ENCODE data around the gene NLRC5.

The NLRC5 gene

DNA sequence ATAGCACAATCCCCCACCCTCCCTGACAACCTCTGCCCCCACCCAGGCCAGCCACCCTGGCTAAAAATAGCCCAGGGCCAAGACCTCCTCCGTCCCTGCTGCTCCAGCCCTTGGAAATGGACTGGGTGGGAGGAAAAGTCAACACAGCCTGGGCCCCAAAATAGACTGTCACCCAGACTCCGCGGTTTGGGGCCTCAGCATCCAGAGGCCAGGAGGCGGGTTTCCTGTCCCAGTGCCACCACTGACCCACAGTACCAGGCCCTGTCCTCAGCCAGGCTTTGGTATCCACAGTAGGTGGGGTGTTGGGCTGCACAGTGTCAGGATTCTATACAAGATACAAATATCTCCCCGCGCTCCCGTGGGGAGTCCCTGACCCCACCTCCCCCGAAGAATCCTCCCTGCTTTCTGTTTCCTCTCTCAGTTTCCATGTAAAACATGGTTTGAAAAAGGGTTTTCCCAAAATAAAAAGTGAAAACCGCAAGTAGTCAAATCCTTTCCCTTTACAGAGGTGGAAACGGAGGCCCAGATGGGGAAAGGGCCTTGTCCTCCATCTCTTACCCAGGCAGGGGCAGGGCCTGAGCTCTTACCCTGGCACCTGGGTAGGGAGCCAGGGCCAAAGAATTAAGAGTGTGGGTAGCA is 123.2 kb downstream of the NLRC5 start:
- no peaks in the 10 kb centered on the region for H3K4me1 ChIP-seq (ENCODE audit: insufficient read depth, low read length)
- no peaks in the 10 kb centered on the region for H3K79me2 ChIP-seq (ENCODE audit: insufficient read depth, low read length)
- no peaks in the 10 kb centered on the region for H3K9me3 ChIP-seq (ENCODE audit: insufficient read depth, low read length, severe bottlenecking)
- no peak overlapping the region for H3K4me3 ChIP-seq (ENCODE audit: low read depth in 1 of 2, low read length in 2 of 2)
- no peaks in the 10 kb centered on the region for H4K20me1 ChIP-seq (ENCODE audit: insufficient read depth, low read length)
- no peak overlapping the region for H3K27ac ChIP-seq (ENCODE audit: low read length)
- H3K36me3 ChIP-seq (ENCODE audit: insufficient read depth, low read length): no peaks in the 10 kb centered on the region
- H3K9ac ChIP-seq (ENCODE audit: low read depth, low read length): no peak overlapping the region
- no peak for TF ChIP-seq CTCF (IDR thresholded peaks at IDR 0.05; ENCODE audit: borderline replicate concordance, extremely low read depth, low read length, poor library complexity, severe bottlenecking)
- no peak for TF ChIP-seq EZH2 (IDR thresholded peaks at IDR 0.05; ENCODE audit: borderline replicate concordance, low read depth, low read length, severe bottlenecking)
- H3K27me3 ChIP-seq (ENCODE audit: insufficient read depth, low read length, poor library complexity): no peaks in the 10 kb centered on the region
- no peak overlapping the region for H2AFZ ChIP-seq (ENCODE audit: low read depth, low read length)
- DNase-seq: no peak
- ATAC-seq (ENCODE audit: insufficient read depth, low read depth): no peak
- no peak overlapping the region for H3K4me2 ChIP-seq (ENCODE audit: insufficient read depth, low read length)

GRCh38 chr16:57113042-57113453 is 123.7 kb downstream of the NLRC5 start:
- TF ChIP-seq CTCF (IDR thresholded peaks at IDR 0.05; ENCODE audit: borderline replicate concordance, extremely low read depth, low read length, poor library complexity, severe bottlenecking) (no peak), EZH2 (IDR thresholded peaks at IDR 0.05; ENCODE audit: borderline replicate concordance, low read depth, low read length, severe bottlenecking) (no peak)
- Histone ChIP-seq H3K4me3 (ENCODE audit: low read depth in 1 of 2, low read length in 2 of 2) (no peak overlapping the region), H3K4me2 (ENCODE audit: insufficient read depth, low read length) (no peak overlapping the region), H3K9ac (ENCODE audit: low read depth, low read length) (no peak overlapping the region), H3K36me3 (ENCODE audit: insufficient read depth, low read length) (no peaks in the 10 kb centered on the region), H3K27me3 (ENCODE audit: insufficient read depth, low read length, poor library complexity) (no peaks in the 10 kb centered on the region), H3K9me3 (ENCODE audit: insufficient read depth, low read length, severe bottlenecking) (no peaks in the 10 kb centered on the region), H3K79me2 (ENCODE audit: insufficient read depth, low read length) (no peaks in the 10 kb centered on the region), H3K4me1 (ENCODE audit: insufficient read depth, low read length) (no peaks in the 10 kb centered on the region), H2AFZ (ENCODE audit: low read depth, low read length) (no peak overlapping the region), H4K20me1 (ENCODE audit: insufficient read depth, low read length) (no peaks in the 10 kb centered on the region), H3K27ac (ENCODE audit: low read length) (no peak overlapping the region)
- DNase-seq: no peak
- ATAC-seq (ENCODE audit: insufficient read depth, low read depth): no peak

GRCh38 chr16:57113664-57114063 is 124.3 kb downstream of the NLRC5 start:
- TF ChIP-seq EZH2 (IDR thresholded peaks at IDR 0.05; ENCODE audit: borderline replicate concordance, low read depth, low read length, severe bottlenecking): no peak
- no peak for TF ChIP-seq CTCF (IDR thresholded peaks at IDR 0.05; ENCODE audit: borderline replicate concordance, extremely low read depth, low read length, poor library complexity, severe bottlenecking)
- no peak overlapping the region for H3K4me3 ChIP-seq (ENCODE audit: low read depth in 1 of 2, low read length in 2 of 2)

More at GRCh38 chr16:57113664-57114063, 124.3 kb downstream of the NLRC5 start:
- no peak overlapping the region for H3K4me2 ChIP-seq (ENCODE audit: insufficient read depth, low read length)
- H3K79me2 ChIP-seq (ENCODE audit: insufficient read depth, low read length): no peaks in the 10 kb centered on the region
- DNase-seq: no peak
- no peak overlapping the region for H3K9ac ChIP-seq (ENCODE audit: low read depth, low read length)
- no peak for ATAC-seq (ENCODE audit: insufficient read depth, low read depth)
- H2AFZ ChIP-seq (ENCODE audit: low read depth, low read length): no peak overlapping the region
- no peak overlapping the region for H3K27ac ChIP-seq (ENCODE audit: low read length)
- no peaks in the 10 kb centered on the region for H4K20me1 ChIP-seq (ENCODE audit: insufficient read depth, low read length)
- no peaks in the 10 kb centered on the region for H3K9me3 ChIP-seq (ENCODE audit: insufficient read depth, low read length, severe bottlenecking)
- H3K27me3 ChIP-seq (ENCODE audit: insufficient read depth, low read length, poor library complexity): no peaks in the 10 kb centered on the region
- no peaks in the 10 kb centered on the region for H3K36me3 ChIP-seq (ENCODE audit: insufficient read depth, low read length)
- no peaks in the 10 kb centered on the region for H3K4me1 ChIP-seq (ENCODE audit: insufficient read depth, low read length)

Data from DND-41 (cell line).